Stimulated activated CD8-positive, alpha-beta memory T cell treated with anti-CD3 and anti-CD28 coated beads, Interleukin-2, amount 100 ng/mL, for 1 hour (primary cell): ENCODE measurements around the gene HOXC12.

Experiments used
- DNase-seq, 2 donors: peaks; one replicate each; pipeline ENCODE4 v3.0.0-alpha.2; 2020; ENCODE audit warnings: low read depth in 2 of 2

Gene HOXC12

GRCh38 chr12:53972152-53972702 is 17.5 kb downstream of the HOXC12 start:
- no peak for DNase-seq

- DNase-seq = no peak
Measured at GRCh38 chr12:53972722-53973235, 18.1 kb downstream of the HOXC12 start, which contains the start of gene HOXC11. TSS of gene HOXC11 (plus strand) at chr12:53973126. CDS start at chr12:53973242, 116 bp downstream.

- DNase-seq = no peak
Measured at GRCh38 chr12:53973236-53974042, 18.7 kb downstream of the HOXC12 start.

GRCh38 chr12:53974084-53975063 is 19.7 kb downstream of the HOXC12 start, which contains the start of gene HOTAIR:
TSS of gene HOTAIR (minus strand) at chr12:53974954.
- DNase-seq = no peak

- no peak for DNase-seq
Measured at GRCh38 chr12:53975064-53975471, 20.4 kb downstream of the HOXC12 start.

- DNase-seq = no peak
Measured at GRCh38 chr12:53975479-53976152, 20.9 kb downstream of the HOXC12 start.

GRCh38 chr12:53976172-53976822 is 21.6 kb downstream of the HOXC12 start:
- DNase-seq = no peak

GRCh38 chr12:53976823-53977595 is 22.3 kb downstream of the HOXC12 start:
- no peak for DNase-seq

- no peak for DNase-seq
Measured at GRCh38 chr12:53977596-53978445, 23.1 kb downstream of the HOXC12 start.

GRCh38 chr12:53978477-53979356 is 24.0 kb downstream of the HOXC12 start:
- DNase-seq = no peak

GRCh38 chr12:53980104-53980801 is 25.6 kb downstream of the HOXC12 start:
- DNase-seq = no peak

GRCh38 chr12:53980802-53981496 is 26.2 kb downstream of the HOXC12 start:
- DNase-seq = no peak

- no peak for DNase-seq
Measured at GRCh38 chr12:53981634-53982565, 27.2 kb downstream of the HOXC12 start.

GRCh38 chr12:53982648-53983567 is 28.2 kb downstream of the HOXC12 start:
- no peak for DNase-seq

- DNase-seq = no peak
Measured at GRCh38 chr12:53983568-53983949, 28.9 kb downstream of the HOXC12 start.
